ENCODE measurements around the gene CACNB2.

Gene CACNB2

DNA sequence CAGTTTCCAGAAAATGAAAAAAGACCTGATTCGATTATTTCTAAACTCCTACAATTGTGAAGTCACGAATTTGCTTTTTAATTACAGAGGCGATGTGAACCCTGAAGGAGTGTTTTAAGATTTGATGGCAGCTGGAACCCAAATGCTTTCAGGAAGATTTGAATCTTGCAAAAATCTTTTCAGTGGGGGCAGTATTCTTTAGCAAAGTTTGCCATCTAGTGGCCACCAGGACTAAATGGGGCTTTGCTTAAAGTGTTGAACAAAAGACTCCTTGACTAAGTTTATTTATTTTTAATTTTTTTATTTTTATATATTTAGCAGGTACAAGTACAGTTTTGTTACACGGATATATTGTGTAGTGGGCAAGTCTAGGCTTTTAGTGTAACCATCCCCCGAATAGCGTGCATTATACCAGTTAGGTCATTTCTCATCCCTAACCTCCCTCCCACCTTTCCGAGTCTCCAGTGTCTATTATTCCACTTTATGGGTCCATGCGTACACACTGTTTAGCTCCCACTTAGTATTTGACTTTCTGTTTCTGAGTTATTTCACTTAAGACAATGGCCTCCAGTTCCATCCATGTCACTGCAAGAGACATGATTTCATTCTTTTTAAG, 98.8 kb downstream of the CACNB2 start:
- peaks cover 0 to 3% of the 10 kb centered on the region in 2 donors for H3K9me3 ChIP-seq (ENCODE audit: control insufficient read depth in 1 of 2, low read length in 2 of 2)
- no peak overlapping the region for H3K27ac ChIP-seq (ENCODE audit: low read depth, low read length)
- no peak overlapping the region for H3K9ac ChIP-seq (ENCODE audit: low read depth in 1 of 2, low read length in 2 of 2)
- H3K4me3 ChIP-seq (ENCODE audit: low read depth in 1 of 2, low read length in 2 of 2), result no peak overlapping the region
- no peaks in the 10 kb centered on the region for H3K36me3 ChIP-seq (ENCODE audit: control insufficient read depth in 1 of 2, insufficient read depth in 2 of 2, low read length in 2 of 2)
- H3K27me3 ChIP-seq (ENCODE audit: control insufficient read depth in 1 of 2, insufficient read depth in 2 of 2, low read length in 2 of 2), result no peaks in the 10 kb centered on the region
- H3K4me1 ChIP-seq (ENCODE audit: control insufficient read depth in 1 of 2, insufficient read depth in 2 of 2, low read length in 2 of 2), result no peaks in the 10 kb centered on the region

DNA sequence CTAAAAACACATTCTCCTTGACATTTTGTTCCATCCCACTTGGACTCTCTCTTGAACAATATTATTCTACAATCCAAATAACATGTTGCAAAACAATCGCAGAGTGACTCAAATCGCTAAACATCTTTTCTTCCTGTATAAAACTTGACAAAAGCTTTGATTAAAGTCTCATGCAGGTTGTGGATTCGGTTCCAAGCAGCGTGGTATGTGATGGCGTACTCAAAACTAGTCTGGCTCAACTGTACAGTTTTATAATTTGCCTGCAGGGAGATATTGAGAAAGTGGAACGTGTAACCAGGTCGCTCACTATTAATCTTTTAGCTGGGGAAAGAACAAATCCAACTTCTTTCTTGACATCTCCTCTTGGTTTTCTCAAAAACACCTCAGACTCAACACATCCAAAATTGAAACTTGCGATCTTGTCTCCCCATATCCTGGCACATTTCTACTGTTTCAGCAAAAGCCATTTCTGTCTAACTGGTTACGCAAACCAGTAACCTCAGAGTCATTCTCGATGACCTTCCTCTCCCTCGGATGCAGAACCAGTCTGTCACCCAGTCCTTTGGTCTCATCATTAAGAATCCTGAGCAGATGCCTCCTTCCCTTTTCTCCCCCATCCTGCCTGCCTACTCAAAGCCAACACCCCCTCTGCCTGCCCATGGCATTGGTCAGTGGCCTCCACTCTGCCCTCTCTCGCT, 100.1 kb downstream of the CACNB2 start:
- Histone ChIP-seq H3K36me3 (ENCODE audit: control insufficient read depth in 1 of 2, insufficient read depth in 2 of 2, low read length in 2 of 2) (no peaks in the 10 kb centered on the region), H3K27me3 (ENCODE audit: control insufficient read depth in 1 of 2, insufficient read depth in 2 of 2, low read length in 2 of 2) (no peaks in the 10 kb centered on the region), H3K4me3 (ENCODE audit: low read depth in 1 of 2, low read length in 2 of 2) (no peak overlapping the region), H3K9ac (ENCODE audit: low read depth in 1 of 2, low read length in 2 of 2) (no peak overlapping the region), H3K27ac (ENCODE audit: low read depth, low read length) (no peak overlapping the region), H3K4me1 (ENCODE audit: control insufficient read depth in 1 of 2, insufficient read depth in 2 of 2, low read length in 2 of 2) (no peaks in the 10 kb centered on the region), H3K9me3 (ENCODE audit: control insufficient read depth in 1 of 2, low read length in 2 of 2) (peaks cover 0 to 3% of the 10 kb centered on the region in 2 donors)

DNA sequence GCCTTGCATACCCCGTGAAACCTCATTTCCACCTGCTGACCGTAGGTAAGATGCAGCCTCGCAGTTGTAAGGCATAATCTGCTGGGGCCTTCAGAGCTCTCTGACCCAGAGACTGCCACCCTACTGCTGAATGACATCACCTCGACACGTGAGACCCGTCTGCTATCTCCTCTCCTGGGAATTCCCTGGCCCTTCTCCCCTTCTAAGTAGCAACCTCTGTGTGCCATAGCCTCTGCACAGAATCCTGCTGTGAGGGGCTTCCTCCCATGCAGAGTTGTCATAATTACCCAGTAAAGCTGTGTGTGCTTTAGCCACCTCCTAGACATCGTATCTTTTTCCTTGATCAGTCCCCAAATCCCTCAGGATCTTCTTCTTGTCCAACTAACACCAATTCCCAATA, 106.7 kb downstream of the CACNB2 start:
- Histone ChIP-seq H3K9ac (ENCODE audit: low read depth in 1 of 2, low read length in 2 of 2) (no peak overlapping the region), H3K36me3 (ENCODE audit: control insufficient read depth in 1 of 2, insufficient read depth in 2 of 2, low read length in 2 of 2) (no peaks in the 10 kb centered on the region), H3K27ac (ENCODE audit: low read depth, low read length) (no peak overlapping the region), H3K27me3 (ENCODE audit: control insufficient read depth in 1 of 2, insufficient read depth in 2 of 2, low read length in 2 of 2) (no peaks in the 10 kb centered on the region), H3K4me1 (ENCODE audit: control insufficient read depth in 1 of 2, insufficient read depth in 2 of 2, low read length in 2 of 2) (no peaks in the 10 kb centered on the region), H3K4me3 (ENCODE audit: low read depth in 1 of 2, low read length in 2 of 2) (no peak overlapping the region), H3K9me3 (ENCODE audit: control insufficient read depth in 1 of 2, low read length in 2 of 2) (peaks cover 0 to 3% of the 10 kb centered on the region in 2 donors)

DNA sequence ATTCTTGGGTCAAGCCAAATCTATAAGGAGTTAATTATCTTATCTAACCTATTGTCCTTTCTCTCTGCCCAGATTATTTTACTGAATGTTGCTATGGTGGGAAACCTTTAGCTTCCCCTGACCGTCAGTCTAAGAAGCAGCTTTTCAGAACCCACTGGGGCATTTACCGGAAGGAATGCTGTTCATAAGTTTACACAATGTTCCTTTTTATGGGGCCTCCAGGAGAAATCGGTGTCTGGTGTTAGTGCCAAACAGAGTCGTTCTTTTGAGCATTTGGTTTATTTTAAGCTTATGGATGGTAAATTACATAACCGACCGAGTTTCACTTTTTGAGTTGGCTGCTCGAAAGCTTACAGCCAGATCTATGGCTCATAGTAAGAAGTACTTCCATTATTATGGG, 111.9 kb downstream of the CACNB2 start:
- Histone ChIP-seq H3K9me3 (ENCODE audit: control insufficient read depth in 1 of 2, low read length in 2 of 2) (no peaks in the 10 kb centered on the region), H3K27ac (ENCODE audit: low read depth, low read length) (no peak overlapping the region), H3K36me3 (ENCODE audit: control insufficient read depth in 1 of 2, insufficient read depth in 2 of 2, low read length in 2 of 2) (no peaks in the 10 kb centered on the region), H3K4me1 (ENCODE audit: control insufficient read depth in 1 of 2, insufficient read depth in 2 of 2, low read length in 2 of 2) (no peaks in the 10 kb centered on the region), H3K27me3 (ENCODE audit: control insufficient read depth in 1 of 2, insufficient read depth in 2 of 2, low read length in 2 of 2) (no peaks in the 10 kb centered on the region), H3K4me3 (ENCODE audit: low read depth in 1 of 2, low read length in 2 of 2) (no peak overlapping the region), H3K9ac (ENCODE audit: low read depth in 1 of 2, low read length in 2 of 2) (no peak overlapping the region)

DNA sequence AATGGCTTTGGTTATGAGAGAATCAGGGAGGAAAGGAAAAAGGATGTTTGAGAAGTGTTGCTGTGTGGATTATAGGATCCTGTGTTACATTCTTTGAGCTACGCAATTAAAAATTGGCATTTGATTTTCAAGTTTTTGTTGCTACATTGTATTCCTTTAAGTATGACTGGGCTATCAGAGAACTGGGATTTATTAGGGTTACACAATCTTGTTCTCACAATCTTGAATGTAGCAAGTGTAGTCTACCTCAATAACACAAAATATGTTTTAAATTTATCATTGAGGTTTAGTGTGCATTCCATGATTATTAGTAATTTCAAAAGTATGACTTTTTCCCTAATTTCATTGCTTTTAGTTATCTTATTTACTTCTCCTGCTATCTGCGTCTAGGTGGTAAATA, 113.9 kb downstream of the CACNB2 start:
- H3K4me3 ChIP-seq (ENCODE audit: low read depth in 1 of 2, low read length in 2 of 2), result no peak overlapping the region
- no peaks in the 10 kb centered on the region for H3K4me1 ChIP-seq (ENCODE audit: control insufficient read depth in 1 of 2, insufficient read depth in 2 of 2, low read length in 2 of 2)
- H3K27ac ChIP-seq (ENCODE audit: low read depth, low read length), result no peak overlapping the region
- no peak overlapping the region for H3K9ac ChIP-seq (ENCODE audit: low read depth in 1 of 2, low read length in 2 of 2)
- no peaks in the 10 kb centered on the region for H3K9me3 ChIP-seq (ENCODE audit: control insufficient read depth in 1 of 2, low read length in 2 of 2)
- no peaks in the 10 kb centered on the region for H3K27me3 ChIP-seq (ENCODE audit: control insufficient read depth in 1 of 2, insufficient read depth in 2 of 2, low read length in 2 of 2)
- no peaks in the 10 kb centered on the region for H3K36me3 ChIP-seq (ENCODE audit: control insufficient read depth in 1 of 2, insufficient read depth in 2 of 2, low read length in 2 of 2)

DNA sequence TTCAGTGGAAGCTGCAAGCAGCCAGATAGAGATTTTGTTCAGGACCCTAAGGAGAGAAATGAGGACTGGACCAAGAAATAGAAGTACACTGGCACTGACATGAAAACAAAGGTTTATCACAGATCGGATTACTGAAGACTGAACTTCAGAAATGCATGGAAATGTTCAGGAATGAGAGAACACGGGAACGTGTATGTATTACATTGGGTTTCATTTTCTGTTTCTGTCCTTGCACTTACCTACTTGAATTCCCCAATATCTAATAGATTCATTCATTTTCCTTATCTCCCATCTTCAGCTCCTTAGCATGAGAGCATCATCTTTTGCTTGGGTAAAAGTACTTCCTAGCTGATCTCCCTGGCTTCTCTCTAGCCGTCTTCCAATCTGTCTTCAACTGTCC, 114.5 kb downstream of the CACNB2 start:
- H3K4me1 ChIP-seq (ENCODE audit: control insufficient read depth in 1 of 2, insufficient read depth in 2 of 2, low read length in 2 of 2), result no peaks in the 10 kb centered on the region
- H3K9me3 ChIP-seq (ENCODE audit: control insufficient read depth in 1 of 2, low read length in 2 of 2), result no peaks in the 10 kb centered on the region
- no peak overlapping the region for H3K9ac ChIP-seq (ENCODE audit: low read depth in 1 of 2, low read length in 2 of 2)
- H3K27ac ChIP-seq (ENCODE audit: low read depth, low read length), result no peak overlapping the region
- no peak overlapping the region for H3K4me3 ChIP-seq (ENCODE audit: low read depth in 1 of 2, low read length in 2 of 2)
- H3K36me3 ChIP-seq (ENCODE audit: control insufficient read depth in 1 of 2, insufficient read depth in 2 of 2, low read length in 2 of 2), result no peaks in the 10 kb centered on the region
- no peaks in the 10 kb centered on the region for H3K27me3 ChIP-seq (ENCODE audit: control insufficient read depth in 1 of 2, insufficient read depth in 2 of 2, low read length in 2 of 2)

DNA sequence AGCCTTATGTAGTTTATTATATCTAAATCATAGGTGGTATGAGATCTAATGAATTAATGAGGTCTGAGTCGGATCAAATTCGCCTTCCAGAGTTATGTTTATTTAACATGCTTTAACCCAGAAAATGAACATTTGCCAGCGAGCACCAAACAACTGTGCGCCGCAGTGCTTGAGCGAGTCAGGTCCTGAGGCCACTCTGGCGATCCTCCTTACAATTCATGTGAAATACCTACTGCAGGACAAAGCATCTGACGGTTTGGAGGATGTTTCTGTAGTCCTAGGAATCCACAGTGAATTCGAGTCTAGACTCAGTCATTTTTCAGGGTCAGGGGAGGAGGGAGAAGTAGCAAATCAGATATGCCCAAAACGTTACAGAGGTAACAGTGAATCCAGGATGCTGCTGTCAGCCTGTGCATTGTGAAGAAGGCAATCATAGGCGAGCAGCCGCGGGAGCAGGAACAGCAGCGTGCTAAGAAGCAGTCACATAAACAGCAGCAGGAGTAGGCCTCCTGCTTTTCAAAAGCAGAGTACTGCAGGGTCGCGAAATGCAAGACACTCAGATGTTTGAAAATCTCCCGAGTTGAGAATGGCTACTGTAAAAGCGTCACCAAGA, 120.2 kb downstream of the CACNB2 start:
- Histone ChIP-seq H3K4me3 (ENCODE audit: low read depth in 1 of 2, low read length in 2 of 2) (no peak overlapping the region), H3K27me3 (ENCODE audit: control insufficient read depth in 1 of 2, insufficient read depth in 2 of 2, low read length in 2 of 2) (no peaks in the 10 kb centered on the region), H3K4me1 (ENCODE audit: control insufficient read depth in 1 of 2, insufficient read depth in 2 of 2, low read length in 2 of 2) (no peaks in the 10 kb centered on the region), H3K9ac (ENCODE audit: low read depth in 1 of 2, low read length in 2 of 2) (no peak overlapping the region), H3K9me3 (ENCODE audit: control insufficient read depth in 1 of 2, low read length in 2 of 2) (no peaks in the 10 kb centered on the region), H3K36me3 (ENCODE audit: control insufficient read depth in 1 of 2, insufficient read depth in 2 of 2, low read length in 2 of 2) (no peaks in the 10 kb centered on the region), H3K27ac (ENCODE audit: low read depth, low read length) (no peak overlapping the region)

DNA sequence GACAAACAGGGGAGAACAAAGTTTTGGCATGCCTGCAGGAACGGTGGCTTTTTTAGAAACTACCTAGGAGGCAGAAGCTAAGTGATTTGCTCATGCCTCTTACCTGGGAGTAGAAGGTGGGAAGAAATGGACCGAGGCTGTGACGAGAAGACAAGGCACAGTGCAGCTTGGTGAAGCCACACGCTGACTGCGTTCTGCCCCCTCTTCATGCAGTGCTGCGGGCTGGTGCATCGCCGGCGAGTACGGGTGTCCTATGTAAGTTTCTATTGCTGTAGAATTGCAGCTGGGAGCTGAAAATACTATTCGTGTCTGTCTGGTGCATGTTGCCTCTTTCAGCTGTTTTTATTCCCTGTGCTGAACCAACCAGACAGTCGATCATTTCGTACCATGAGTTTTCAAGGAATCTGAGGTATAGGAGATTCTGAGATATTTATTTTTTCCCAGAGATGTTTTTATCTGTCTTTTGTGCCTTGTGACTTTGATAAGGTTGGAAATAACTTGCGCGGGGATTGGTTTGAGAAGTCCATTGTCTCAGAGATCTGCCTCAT, 120.9 kb downstream of the CACNB2 start:
- H3K27ac ChIP-seq (ENCODE audit: low read depth, low read length), result no peak overlapping the region

DNA sequence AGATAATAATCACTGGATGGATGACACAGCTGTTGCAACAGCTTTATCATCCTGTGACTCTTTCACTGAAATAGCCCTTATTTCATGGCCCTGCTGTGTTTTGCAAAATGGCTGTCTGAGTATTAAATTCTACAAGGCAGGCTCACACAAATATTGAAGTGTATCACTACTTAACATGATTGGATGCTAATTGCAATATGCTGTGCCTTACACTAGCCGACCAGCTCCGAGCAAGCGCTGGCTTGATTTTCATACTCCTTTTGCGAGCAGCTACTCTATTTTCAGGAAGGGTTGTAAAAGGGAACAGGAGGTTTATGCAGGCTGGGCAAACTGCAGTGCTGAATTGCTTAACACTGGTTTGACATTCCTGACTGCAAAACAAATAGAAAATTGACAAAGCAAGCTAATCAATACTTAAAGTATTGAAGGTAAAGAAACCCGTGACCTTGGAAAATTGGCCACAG, 121.6 kb downstream of the CACNB2 start:
- no peaks in the 10 kb centered on the region for H3K9me3 ChIP-seq (ENCODE audit: control insufficient read depth in 1 of 2, low read length in 2 of 2)
- no peak overlapping the region for H3K4me3 ChIP-seq (ENCODE audit: low read depth in 1 of 2, low read length in 2 of 2)
- H3K27ac ChIP-seq (ENCODE audit: low read depth, low read length), result no peak overlapping the region
- H3K27me3 ChIP-seq (ENCODE audit: control insufficient read depth in 1 of 2, insufficient read depth in 2 of 2, low read length in 2 of 2), result no peaks in the 10 kb centered on the region
- no peak overlapping the region for H3K9ac ChIP-seq (ENCODE audit: low read depth in 1 of 2, low read length in 2 of 2)
- no peaks in the 10 kb centered on the region for H3K4me1 ChIP-seq (ENCODE audit: control insufficient read depth in 1 of 2, insufficient read depth in 2 of 2, low read length in 2 of 2)
- H3K36me3 ChIP-seq (ENCODE audit: control insufficient read depth in 1 of 2, insufficient read depth in 2 of 2, low read length in 2 of 2), result no peaks in the 10 kb centered on the region

More for the DNA sequence above, 120.9 kb downstream of the CACNB2 start:
- H3K36me3 ChIP-seq (ENCODE audit: control insufficient read depth in 1 of 2, insufficient read depth in 2 of 2, low read length in 2 of 2), result no peaks in the 10 kb centered on the region
- no peak overlapping the region for H3K4me3 ChIP-seq (ENCODE audit: low read depth in 1 of 2, low read length in 2 of 2)
- no peak overlapping the region for H3K9ac ChIP-seq (ENCODE audit: low read depth in 1 of 2, low read length in 2 of 2)
- no peaks in the 10 kb centered on the region for H3K9me3 ChIP-seq (ENCODE audit: control insufficient read depth in 1 of 2, low read length in 2 of 2)
- H3K4me1 ChIP-seq (ENCODE audit: control insufficient read depth in 1 of 2, insufficient read depth in 2 of 2, low read length in 2 of 2), result no peaks in the 10 kb centered on the region
- H3K27me3 ChIP-seq (ENCODE audit: control insufficient read depth in 1 of 2, insufficient read depth in 2 of 2, low read length in 2 of 2), result no peaks in the 10 kb centered on the region

DNA sequence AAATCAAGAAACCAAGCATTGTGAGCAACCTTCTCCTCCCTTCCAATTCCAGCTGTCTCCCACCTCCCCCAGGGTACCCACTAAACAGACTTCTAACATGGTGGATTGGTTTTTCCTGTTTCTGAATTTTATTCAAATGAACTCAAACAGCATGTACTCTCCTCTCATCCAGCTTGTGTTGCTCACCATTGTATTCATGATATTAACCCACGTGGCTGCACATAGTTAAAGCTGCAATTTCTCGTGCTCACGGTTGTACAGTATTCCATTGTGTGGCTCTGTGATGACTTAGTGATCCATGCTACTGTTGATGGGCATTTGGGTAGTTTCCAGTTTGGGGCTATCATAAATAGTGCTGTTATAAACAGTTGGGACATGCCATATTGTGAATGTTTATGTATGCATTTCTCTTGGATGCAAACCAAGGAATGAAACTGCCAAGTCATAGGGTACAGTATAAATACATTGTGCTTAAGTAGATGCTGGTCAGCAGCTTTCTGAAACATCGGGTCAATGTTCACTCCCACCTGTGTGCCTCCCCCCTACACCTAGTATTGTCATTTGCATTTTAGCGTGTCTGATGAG, 124.3 kb downstream of the CACNB2 start:
- no peaks in the 10 kb centered on the region for H3K36me3 ChIP-seq (ENCODE audit: control insufficient read depth in 1 of 2, insufficient read depth in 2 of 2, low read length in 2 of 2)
- H3K4me1 ChIP-seq (ENCODE audit: control insufficient read depth in 1 of 2, insufficient read depth in 2 of 2, low read length in 2 of 2), result no peaks in the 10 kb centered on the region
- H3K9me3 ChIP-seq (ENCODE audit: control insufficient read depth in 1 of 2, low read length in 2 of 2), result no peaks in the 10 kb centered on the region
- H3K4me3 ChIP-seq (ENCODE audit: low read depth in 1 of 2, low read length in 2 of 2), result no peak overlapping the region
- H3K27ac ChIP-seq (ENCODE audit: low read depth, low read length), result no peak overlapping the region
- H3K27me3 ChIP-seq (ENCODE audit: control insufficient read depth in 1 of 2, insufficient read depth in 2 of 2, low read length in 2 of 2), result no peaks in the 10 kb centered on the region
- no peak overlapping the region for H3K9ac ChIP-seq (ENCODE audit: low read depth in 1 of 2, low read length in 2 of 2)
